Mesenchymal stem cell (in vitro differentiated cells and primary cell): Measurements from ENCODE around the gene CMTM4.

Experiments used
- DNase-seq: peaks from one replicate; pipeline ENCODE4 v3.0.0-alpha.2; 2013
- H2AFZ ChIP-seq: one replicate; pipeline ENCODE4 v1.6.1; 2013; ENCODE audit warnings: low read depth, mild to moderate bottlenecking, control low read depth, inconsistent platforms, low read length, moderate library complexity
- H2AK5ac ChIP-seq: 2 replicates; pipeline ENCODE4 v1.6.1; 2013; ENCODE audit warnings: low read length, moderate library complexity, mild to moderate bottlenecking, inconsistent platforms; ENCODE audit not compliant: severe bottlenecking
- H2BK120ac ChIP-seq: one replicate; pipeline ENCODE4 v1.6.1; 2013; ENCODE audit warnings: low read depth, mild to moderate bottlenecking, inconsistent platforms, low read length, moderate library complexity
- H2BK12ac ChIP-seq, 2 experiments: one replicate each; pipeline ENCODE4 v1.6.1; 2013; ENCODE audit warnings: inconsistent platforms in 2 of 2, low read length in 2 of 2, mild to moderate bottlenecking in 2 of 2, moderate library complexity in 2 of 2, control low read depth in 1 of 2
- H2BK15ac ChIP-seq: one replicate; pipeline ENCODE4 v1.6.1; 2013; ENCODE audit warnings: mild to moderate bottlenecking, low read depth, inconsistent platforms; ENCODE audit not compliant: poor library complexity, severe bottlenecking
- H2BK5ac ChIP-seq: 2 replicates; pipeline ENCODE4 v1.6.1; 2013; ENCODE audit warnings: low read depth, mild to moderate bottlenecking, low read length, control low read depth, inconsistent platforms; ENCODE audit not compliant: poor library complexity, severe bottlenecking
- H3K14ac ChIP-seq, 2 experiments: one replicate each; pipeline ENCODE4 v1.6.1; 2013; ENCODE audit warnings: inconsistent platforms in 2 of 2, low read length in 2 of 2, control low read depth in 1 of 2, mild to moderate bottlenecking in 1 of 2, moderate library complexity in 1 of 2
- H3K18ac ChIP-seq, 2 experiments: one replicate each; pipeline ENCODE4 v1.6.1; 2013; ENCODE audit warnings: inconsistent platforms in 2 of 2, low read length in 2 of 2, control low read depth in 1 of 2, low read depth in 1 of 2, mild to moderate bottlenecking in 1 of 2
- H3K23ac ChIP-seq, 2 experiments: one replicate each; pipeline ENCODE4 v1.6.1; 2013; ENCODE audit warnings: inconsistent platforms in 2 of 2, low read length in 2 of 2, mild to moderate bottlenecking in 2 of 2, moderate library complexity in 2 of 2, control low read depth in 1 of 2
- H3K27ac ChIP-seq: 2 replicates; pipeline ENCODE4 v1.5.1; 2013; ENCODE audit warnings: mild to moderate bottlenecking, moderate library complexity, low read length, control low read depth, inconsistent platforms; ENCODE audit not compliant: poor library complexity, severe bottlenecking
- H3K27me3 ChIP-seq, 2 experiments: 2 replicates each; pipeline versions ENCODE4 v1.6.1 to v1.7.0; 2013; ENCODE audit warnings: low read length in 2 of 2, mild to moderate bottlenecking in 2 of 2, moderate library complexity in 2 of 2, control low read depth in 1 of 2, inconsistent platforms in 1 of 2; ENCODE audit not compliant: control insufficient read depth in 1 of 2, insufficient read depth in 1 of 2
- H3K36me3 ChIP-seq, 2 experiments: 2 replicates each; pipeline versions ENCODE4 v1.6.1 to v1.7.0; 2013; ENCODE audit warnings: low read length in 2 of 2, control low read depth in 1 of 2, inconsistent platforms in 1 of 2, low read depth in 1 of 2, mild to moderate bottlenecking in 1 of 2; ENCODE audit not compliant: insufficient read depth in 2 of 2, control insufficient read depth in 1 of 2
- H3K4ac ChIP-seq, 2 experiments: one replicate each; pipeline ENCODE4 v1.6.1; 2013; ENCODE audit warnings: inconsistent platforms in 2 of 2, low read length in 2 of 2, mild to moderate bottlenecking in 2 of 2, moderate library complexity in 2 of 2, control low read depth in 1 of 2, low read depth in 1 of 2
- H3K4me1 ChIP-seq: 2 replicates; pipeline ENCODE4 v1.6.1; 2013; ENCODE audit warnings: low read depth, low read length, control low read depth; ENCODE audit not compliant: control insufficient read depth, insufficient read depth
- H3K4me2 ChIP-seq: 2 replicates; pipeline ENCODE4 v1.6.1; 2013; ENCODE audit warnings: low read length, mild to moderate bottlenecking, inconsistent platforms; ENCODE audit not compliant: poor library complexity, severe bottlenecking
- H3K4me3 ChIP-seq, 2 experiments: 2 replicates each; pipeline versions ENCODE4 v1.5.1 to v1.7.0; 2013; ENCODE audit warnings: low read length in 2 of 2, mild to moderate bottlenecking in 2 of 2, control low read depth in 1 of 2, low read depth in 1 of 2; ENCODE audit not compliant: insufficient read depth in 1 of 2
- H3K79me1 ChIP-seq: replicated peaks from 2 replicates; pipeline ENCODE4 v1.6.1; 2013; ENCODE audit warnings: mild to moderate bottlenecking, control low read depth, low read length, inconsistent platforms; ENCODE audit not compliant: poor library complexity, severe bottlenecking
- H3K9ac ChIP-seq: 2 replicates; pipeline ENCODE4 v1.7.0; 2013; ENCODE audit warnings: mild to moderate bottlenecking, low read length, moderate library complexity
- H3K9me3 ChIP-seq: 2 replicates; pipeline ENCODE4 v1.7.0; 2013; ENCODE audit warnings: mild to moderate bottlenecking, low read length; ENCODE audit not compliant: control insufficient read depth
- H4K8ac ChIP-seq: one replicate; pipeline ENCODE4 v1.6.1; 2013; ENCODE audit warnings: inconsistent platforms, mild to moderate bottlenecking, low read length, moderate library complexity
- H4K91ac ChIP-seq: one replicate; pipeline ENCODE4 v1.6.1; 2013; ENCODE audit warnings: mild to moderate bottlenecking, low read length, inconsistent platforms
- WGBS: methylation state at CpG from one replicate; pipeline ENCODE4 v1.1.7; 2013; ENCODE audit warnings: mixed read lengths; 5-methylcytosine and 5-hydroxymethylcytosine counted together

Gene CMTM4

GRCh38 chr16:66656547-66656946, 40.0 kb downstream of the CMTM4 start:
- no peak overlapping the region for H3K23ac ChIP-seq
- no peak overlapping the region for H2AK5ac ChIP-seq
- no peaks in the 10 kb centered on the region for H3K27me3 ChIP-seq
- H2BK5ac ChIP-seq, result no peak overlapping the region
- no peak overlapping the region for H4K8ac ChIP-seq
- H3K4me1 ChIP-seq, result peaks cover 10% of the 10 kb centered on the region
- DNase-seq, result no peak
- no peaks in the 10 kb centered on the region for H3K9me3 ChIP-seq
- H3K14ac ChIP-seq, result no peak overlapping the region
- H3K27ac ChIP-seq, result no peak overlapping the region
- H3K4me2 ChIP-seq, result no peak overlapping the region
- H3K18ac ChIP-seq, result no peak overlapping the region
- no peak overlapping the region for H2BK120ac ChIP-seq
- no peak overlapping the region for H3K4me3 ChIP-seq
- peaks cover 0 to 2% of the 10 kb centered on the region in 2 experiments for H3K36me3 ChIP-seq
- H2AFZ ChIP-seq, result no peak overlapping the region
- no peak overlapping the region for H4K91ac ChIP-seq
- no peak overlapping the region for H2BK15ac ChIP-seq
- H3K79me1 ChIP-seq, result peaks cover 35% of the 10 kb centered on the region
- WGBS, result 97% methylated on average over 3 of the region's 3 CpGs
- H3K4ac ChIP-seq, result no peak overlapping the region
- H2BK12ac ChIP-seq, result no peak overlapping the region
- H3K9ac ChIP-seq, result no peak overlapping the region

- Histone ChIP-seq H3K27me3 (no peaks in the 10 kb centered on the region), H2AFZ (no peak overlapping the region), H3K4me2 (no peak overlapping the region), H2BK5ac (no peak overlapping the region), H3K9ac (no peak overlapping the region), H3K23ac (no peak overlapping the region), H3K27ac (no peak overlapping the region), H2BK15ac (no peak overlapping the region), H3K9me3 (no peaks in the 10 kb centered on the region), H3K18ac (no peak overlapping the region), H4K8ac (no peak overlapping the region), H3K79me1 (peaks cover 45% of the 10 kb centered on the region), H2BK120ac (no peak overlapping the region), H2AK5ac (no peak overlapping the region), H3K14ac (no peak overlapping the region), H2BK12ac (no peak overlapping the region), H4K91ac (no peak overlapping the region), H3K36me3 (peaks cover 0 to 2% of the 10 kb centered on the region in 2 experiments), H3K4ac (no peak overlapping the region), H3K4me1 (peaks cover 16% of the 10 kb centered on the region), H3K4me3 (no peak overlapping the region)
- WGBS, result 98% methylated on average over 6 of the region's 6 CpGs
- peak; percentile 23 for DNase-seq
These were observed 42.8 kb downstream of the CMTM4 start for GRCh38 chr16:66653581-66654350.

- H4K8ac ChIP-seq, result no peak overlapping the region
- H3K27ac ChIP-seq, result no peak overlapping the region
- H3K4me2 ChIP-seq, result no peak overlapping the region
- H4K91ac ChIP-seq, result no peak overlapping the region
- peaks cover 39% of the 10 kb centered on the region for H3K79me1 ChIP-seq
- no peak overlapping the region for H2AFZ ChIP-seq
- no peak overlapping the region for H3K4me3 ChIP-seq
- no peak overlapping the region for H3K23ac ChIP-seq
- DNase-seq, result no peak
- peak overlapping the region; percentile 55 for H2BK15ac ChIP-seq
- H3K18ac ChIP-seq, result no peak overlapping the region
- H3K4ac ChIP-seq, result no peak overlapping the region
- no peaks in the 10 kb centered on the region for H3K27me3 ChIP-seq
- H3K9me3 ChIP-seq, result no peaks in the 10 kb centered on the region
- H3K4me1 ChIP-seq, result peaks cover 16% of the 10 kb centered on the region
- H3K36me3 ChIP-seq, result peaks cover 0 to 2% of the 10 kb centered on the region in 2 experiments
- H3K9ac ChIP-seq, result peak overlapping the region; percentile 3
- no peak overlapping the region for H2BK120ac ChIP-seq
- H2BK5ac ChIP-seq, result no peak overlapping the region
- no peak overlapping the region for H3K14ac ChIP-seq
- H2BK12ac ChIP-seq, result no peak overlapping the region
- H2AK5ac ChIP-seq, result no peak overlapping the region
- WGBS, result 94% methylated on average over 4 of the region's 7 CpGs
These were observed 43.7 kb downstream of the CMTM4 start for GRCh38 chr16:66652661-66653360.

- H3K14ac ChIP-seq, result no peak overlapping the region
- no peaks in the 10 kb centered on the region for H3K27me3 ChIP-seq
- H3K9me3 ChIP-seq, result no peaks in the 10 kb centered on the region
- H3K4me2 ChIP-seq, result no peak overlapping the region
- 98% methylated on average over 6 of the region's 6 CpGs for WGBS
- H3K27ac ChIP-seq, result no peak overlapping the region
- DNase-seq, result no peak
- H2BK5ac ChIP-seq, result no peak overlapping the region
- no peak overlapping the region for H4K91ac ChIP-seq
- peaks cover 0 to 2% of the 10 kb centered on the region in 2 experiments for H3K36me3 ChIP-seq
- no peak overlapping the region for H2BK120ac ChIP-seq
- no peak overlapping the region for H2AK5ac ChIP-seq
- H2AFZ ChIP-seq, result no peak overlapping the region
- no peak overlapping the region for H4K8ac ChIP-seq
- H2BK12ac ChIP-seq, result peak overlapping the region in 1 of 2 experiments; percentile 30
- peaks cover 40% of the 10 kb centered on the region for H3K79me1 ChIP-seq
- H3K4ac ChIP-seq, result no peak overlapping the region
- H3K4me3 ChIP-seq, result no peak overlapping the region
- no peak overlapping the region for H3K9ac ChIP-seq
- H3K4me1 ChIP-seq, result peaks cover 15% of the 10 kb centered on the region
- H2BK15ac ChIP-seq, result no peak overlapping the region
- no peak overlapping the region for H3K23ac ChIP-seq
- H3K18ac ChIP-seq, result no peak overlapping the region
These were observed 44.6 kb downstream of the CMTM4 start for GRCh38 chr16:66651965-66652364.
